H9 (cell line): ENCODE data around the gene RNF220. TPM values are rescaled to one million over a fixed set of nuclear protein-coding genes. Genes with fewer than 3 reads are reported as not detected.

Experiments
- DNase-seq: peaks from one replicate; pipeline ENCODE4 v3.0.0-alpha.2; 2017
- H2AFZ ChIP-seq: one replicate; pipeline ENCODE4 v1.6.1; 2013; ENCODE audit warnings: mild to moderate bottlenecking, low read length, control low read depth, moderate library complexity
- H2AK5ac ChIP-seq: 2 replicates; pipeline ENCODE4 v1.6.1; 2013; ENCODE audit warnings: low read length, control low read depth, mixed read lengths; ENCODE audit not compliant: insufficient read length
- H2BK120ac ChIP-seq: one replicate; pipeline ENCODE4 v1.6.1; 2013; ENCODE audit warnings: low read depth, mild to moderate bottlenecking, low read length, control low read depth, inconsistent platforms; ENCODE audit not compliant: poor library complexity, severe bottlenecking
- H2BK12ac ChIP-seq: 2 replicates; pipeline ENCODE4 v1.6.1; 2013; ENCODE audit warnings: low read length, control low read depth, mixed read lengths, low read depth; ENCODE audit not compliant: insufficient read length
- H2BK15ac ChIP-seq: 2 replicates; pipeline ENCODE4 v1.6.1; 2013; ENCODE audit warnings: low read depth, low read length, control low read depth
- H2BK20ac ChIP-seq: one replicate; pipeline ENCODE4 v1.6.1; 2013; ENCODE audit warnings: low read depth, mild to moderate bottlenecking, low read length, control low read depth, inconsistent platforms; ENCODE audit not compliant: poor library complexity, severe bottlenecking
- H2BK5ac ChIP-seq: 2 replicates; pipeline ENCODE4 v1.6.1; 2013; ENCODE audit warnings: low read length, control low read depth, mixed read lengths; ENCODE audit not compliant: insufficient read length
- H3K14ac ChIP-seq: 2 replicates; pipeline ENCODE4 v1.6.1; 2013; ENCODE audit warnings: low read length, control low read depth; ENCODE audit not compliant: insufficient read depth
- H3K18ac ChIP-seq: 2 replicates; pipeline ENCODE4 v1.6.1; 2013; ENCODE audit warnings: low read depth, mild to moderate bottlenecking, mixed read lengths, low read length, control low read depth; ENCODE audit not compliant: insufficient read length
- H3K23ac ChIP-seq: 2 replicates; pipeline ENCODE4 v1.6.1; 2013; ENCODE audit warnings: low read length, control low read depth, mixed read lengths, low read depth; ENCODE audit not compliant: insufficient read length
- H3K23me2 ChIP-seq: 2 replicates; pipeline ENCODE4 v1.6.1; 2013; ENCODE audit warnings: low read depth, mild to moderate bottlenecking, mixed read lengths, low read length, control low read depth; ENCODE audit not compliant: insufficient read length, poor library complexity, severe bottlenecking
- H3K27ac ChIP-seq: 2 replicates; pipeline ENCODE4 v1.5.1; 2013; ENCODE audit warnings: low read length, control low read depth, mixed read lengths, low read depth; ENCODE audit not compliant: insufficient read length
- H3K27me3 ChIP-seq: 2 replicates; pipeline ENCODE4 v1.6.1; 2013; ENCODE audit warnings: low read length, control low read depth, inconsistent platforms; ENCODE audit not compliant: insufficient read depth
- H3K4ac ChIP-seq: 2 replicates; pipeline ENCODE4 v1.6.1; 2013; ENCODE audit warnings: low read depth, mild to moderate bottlenecking, control low read depth, inconsistent platforms, low read length, moderate library complexity
- H3K4me1 ChIP-seq: 2 replicates; pipeline ENCODE4 v1.6.1; 2013; ENCODE audit warnings: low read length, control low read depth, inconsistent platforms; ENCODE audit not compliant: insufficient read depth
- H3K4me2 ChIP-seq: 2 replicates; pipeline ENCODE4 v1.6.1; 2013; ENCODE audit warnings: low read length, control low read depth, mixed read lengths; ENCODE audit not compliant: insufficient read length, insufficient read depth
- H3K56ac ChIP-seq: 2 replicates; pipeline ENCODE4 v1.6.1; 2013; ENCODE audit warnings: low read depth, mild to moderate bottlenecking, mixed read lengths, low read length, control low read depth; ENCODE audit not compliant: insufficient read length
- H3K79me1 ChIP-seq: 2 replicates; pipeline ENCODE4 v1.6.1; 2013; ENCODE audit warnings: low read depth, mild to moderate bottlenecking, moderate library complexity, low read length, control low read depth, inconsistent platforms; ENCODE audit not compliant: insufficient read depth, poor library complexity, severe bottlenecking
- H3K79me2 ChIP-seq: 2 replicates; pipeline ENCODE4 v1.6.1; 2013; ENCODE audit warnings: low read length, control low read depth, inconsistent platforms; ENCODE audit not compliant: insufficient read depth
- H3K9ac ChIP-seq: 2 replicates; pipeline ENCODE4 v1.6.1; 2013; ENCODE audit warnings: low read length, control low read depth, mixed read lengths; ENCODE audit not compliant: insufficient read length; ENCODE audit errors: extremely low read depth
- H3K9me3 ChIP-seq: one replicate; pipeline ENCODE4 v1.6.1; 2013; ENCODE audit warnings: low read depth, low read length, inconsistent platforms; ENCODE audit not compliant: control insufficient read depth
- H3T11ph ChIP-seq: one replicate; pipeline ENCODE4 v1.6.1; 2013; ENCODE audit warnings: mild to moderate bottlenecking, low read length, control low read depth, inconsistent platforms
- H4K20me1 ChIP-seq: one replicate; pipeline ENCODE4 v1.6.1; 2013; ENCODE audit not compliant: control insufficient read depth, insufficient read length, insufficient read depth
- H4K5ac ChIP-seq: 2 replicates; pipeline ENCODE4 v1.6.1; 2013; ENCODE audit warnings: low read depth, mild to moderate bottlenecking, mixed read lengths, low read length, control low read depth; ENCODE audit not compliant: insufficient read length
- H4K8ac ChIP-seq: replicated peaks from 2 replicates; pipeline ENCODE4 v1.6.1; 2013; ENCODE audit warnings: low read length, control low read depth, mixed read lengths, low read depth; ENCODE audit not compliant: insufficient read length
- H4K91ac ChIP-seq: 2 replicates; pipeline ENCODE4 v1.6.1; 2013; ENCODE audit warnings: low read depth, mild to moderate bottlenecking, moderate library complexity, mixed read lengths, low read length, control low read depth; ENCODE audit not compliant: insufficient read length
- H3K27ac Mint-ChIP-seq, 3 experiments: 2 replicates in 2 of 3; 3 replicates in 1 of 3; pipeline ENCODE4 v1.8.0; 2020 to 2021; ENCODE audit warnings: mixed read lengths in 3 of 3, mild to moderate bottlenecking in 1 of 3, moderate library complexity in 1 of 3
- H3K27me3 Mint-ChIP-seq: 2 replicates; pipeline ENCODE4 v1.8.0; 2021; ENCODE audit warnings: low read depth, mild to moderate bottlenecking, moderate library complexity, mixed read lengths
- H3K36me3 Mint-ChIP-seq, 3 experiments: 2 replicates in 2 of 3; 3 replicates in 1 of 3; pipeline ENCODE4 v1.8.0; 2020 to 2021; ENCODE audit warnings: low read depth in 3 of 3, mixed read lengths in 3 of 3; ENCODE audit not compliant: insufficient read depth in 1 of 3
- H3K4me1 Mint-ChIP-seq, 2 experiments: 2 replicates each; pipeline ENCODE4 v1.8.0; 2020; ENCODE audit warnings: mixed read lengths in 2 of 2
- H3K4me3 Mint-ChIP-seq, 2 experiments: 2 replicates in 1 of 2; 3 replicates in 1 of 2; pipeline ENCODE4 v1.8.0; 2020 to 2021; ENCODE audit warnings: mild to moderate bottlenecking in 2 of 2, mixed read lengths in 2 of 2, moderate library complexity in 1 of 2
- H3K9me3 Mint-ChIP-seq, 2 experiments: 2 replicates in 1 of 2; 3 replicates in 1 of 2; pipeline ENCODE4 v1.8.0; 2020; ENCODE audit warnings: mild to moderate bottlenecking in 2 of 2, mixed read lengths in 2 of 2, moderate library complexity in 1 of 2
- WGBS: extraction: QIAGEN DNeasy Blood & Tissue Kit; methylation state at CpG from one replicate; pipeline ENCODE4 v1.1.7; 2013; ENCODE audit warnings: missing lambda C conversion rate, low lambda C conversion rate, mixed read lengths; ENCODE audit not compliant: insufficient read length; ENCODE audit errors: extremely low coverage; 5-methylcytosine and 5-hydroxymethylcytosine counted together
- total RNA-seq: library from RNA; stranded (reverse); gene quantifications from 2 replicates; pipeline ENCODE4 v1.2.1, GENCODE V29; 2021
- TF ChIP-seq, protein P1 (sequence below): fragments of 200-600 bp; sonication (generic); conservative IDR thresholded peaks from 3 replicates; pipeline ENCODE4 v1.8.0; 2021; ENCODE audit warnings: antibody characterized with exemption, mild to moderate bottlenecking

Gene RNF220
- total RNA-seq, 1 experiment from 2014 or later, result 109 TPM

DNA sequence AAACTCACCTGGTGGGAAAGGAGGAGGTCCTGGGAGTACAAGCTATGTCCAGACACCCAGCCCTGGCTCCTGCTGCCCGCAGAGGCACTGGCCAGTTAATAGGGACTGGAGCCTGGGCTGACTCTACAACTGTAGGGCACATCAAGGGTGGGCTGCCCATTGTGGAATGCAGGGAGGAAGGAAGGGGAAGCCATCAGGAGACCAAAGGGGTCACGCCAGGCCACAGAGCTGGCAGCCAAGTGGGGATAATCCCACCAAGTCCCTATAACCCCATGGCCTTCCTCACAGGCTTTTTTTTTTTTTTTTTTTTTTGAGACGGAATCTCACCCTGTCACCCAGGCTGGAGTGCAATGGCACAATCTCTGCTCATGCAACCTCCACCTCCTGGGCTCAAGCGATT is 254.5 kb downstream of the RNF220 start:
- Histone ChIP-seq H3K23ac (no peak overlapping the region), H4K5ac (no peak overlapping the region), H4K91ac (no peak overlapping the region), H3K79me1 (no peaks in the 10 kb centered on the region), H3K27ac (no peak overlapping the region), H3K18ac (no peak overlapping the region), H3K9me3 (no peaks in the 10 kb centered on the region), H4K20me1 (no peaks in the 10 kb centered on the region), H3K4ac (no peak overlapping the region), H3K9ac (no peak overlapping the region), H2BK120ac (no peak overlapping the region), H3K27me3 (no peaks in the 10 kb centered on the region), H3K4me2 (no peak overlapping the region), H2BK12ac (no peak overlapping the region), H3K56ac (no peak overlapping the region), H2BK20ac (no peak overlapping the region), H3K14ac (no peak overlapping the region), H3K79me2 (no peaks in the 10 kb centered on the region), H3K23me2 (no peaks in the 10 kb centered on the region), H2AFZ (no peak overlapping the region), H4K8ac (no peak overlapping the region), H3K4me1 (peaks cover 4% of the 10 kb centered on the region; the same call in 1 of the 2 replicates), H3T11ph (no peak overlapping the region), H2AK5ac (no peak overlapping the region), H2BK5ac (no peak overlapping the region), H2BK15ac (no peak overlapping the region)
- no peaks in the 10 kb centered on the region for H3K27me3 Mint-ChIP-seq
- H3K4me3 Mint-ChIP-seq, result no peak overlapping the region
- H3K27ac Mint-ChIP-seq, result no peak overlapping the region
- H3K36me3 Mint-ChIP-seq, result peaks cover 0 to 3% (median 0%) of the 10 kb centered on the region in 3 experiments; a peak in 2 of 7 replicates
- WGBS, result no CpG with 5 or more reads among the region's 4 CpGs
- TF ChIP-seq, protein P1, sequence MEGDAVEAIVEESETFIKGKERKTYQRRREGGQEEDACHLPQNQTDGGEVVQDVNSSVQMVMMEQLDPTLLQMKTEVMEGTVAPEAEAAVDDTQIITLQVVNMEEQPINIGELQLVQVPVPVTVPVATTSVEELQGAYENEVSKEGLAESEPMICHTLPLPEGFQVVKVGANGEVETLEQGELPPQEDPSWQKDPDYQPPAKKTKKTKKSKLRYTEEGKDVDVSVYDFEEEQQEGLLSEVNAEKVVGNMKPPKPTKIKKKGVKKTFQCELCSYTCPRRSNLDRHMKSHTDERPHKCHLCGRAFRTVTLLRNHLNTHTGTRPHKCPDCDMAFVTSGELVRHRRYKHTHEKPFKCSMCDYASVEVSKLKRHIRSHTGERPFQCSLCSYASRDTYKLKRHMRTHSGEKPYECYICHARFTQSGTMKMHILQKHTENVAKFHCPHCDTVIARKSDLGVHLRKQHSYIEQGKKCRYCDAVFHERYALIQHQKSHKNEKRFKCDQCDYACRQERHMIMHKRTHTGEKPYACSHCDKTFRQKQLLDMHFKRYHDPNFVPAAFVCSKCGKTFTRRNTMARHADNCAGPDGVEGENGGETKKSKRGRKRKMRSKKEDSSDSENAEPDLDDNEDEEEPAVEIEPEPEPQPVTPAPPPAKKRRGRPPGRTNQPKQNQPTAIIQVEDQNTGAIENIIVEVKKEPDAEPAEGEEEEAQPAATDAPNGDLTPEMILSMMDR, result no peak
- H3K9me3 Mint-ChIP-seq, result no peaks in the 10 kb centered on the region; a peak in 1 of 5 replicates
- DNase-seq, result no peak
- H3K4me1 Mint-ChIP-seq, result peaks cover 23 to 28% of the 10 kb centered on the region in 2 experiments
